Neuronal stem cell (in vitro differentiated cells): ENCODE measurements around the gene PRKCI.

Experiments used
- DNase-seq: peaks from one replicate; pipeline ENCODE4 v3.0.0-alpha.2; 2013; ENCODE audit warnings: low spot score
- H2AFZ ChIP-seq: one replicate; pipeline ENCODE4 v1.6.1; 2013; ENCODE audit warnings: mild to moderate bottlenecking, low read length, inconsistent platforms
- H2AK5ac ChIP-seq: 2 replicates; pipeline ENCODE4 v1.6.1; 2013; ENCODE audit warnings: low read depth, mild to moderate bottlenecking, inconsistent platforms, low read length, moderate library complexity, mixed read lengths
- H2BK120ac ChIP-seq: 2 replicates; pipeline ENCODE4 v1.6.1; 2013; ENCODE audit warnings: low read depth, mild to moderate bottlenecking, inconsistent platforms, low read length, moderate library complexity, mixed read lengths
- H2BK12ac ChIP-seq: one replicate; pipeline ENCODE4 v1.6.1; 2013; ENCODE audit warnings: low read length, inconsistent platforms
- H2BK15ac ChIP-seq: 2 replicates; pipeline ENCODE4 v1.6.1; 2013; ENCODE audit warnings: mild to moderate bottlenecking, low read length, inconsistent platforms, mixed read lengths
- H2BK5ac ChIP-seq: one replicate; pipeline ENCODE4 v1.6.1; 2013; ENCODE audit warnings: inconsistent platforms, mild to moderate bottlenecking, low read length, moderate library complexity
- H3K14ac ChIP-seq: one replicate; pipeline ENCODE4 v1.6.1; 2013; ENCODE audit warnings: low read length, inconsistent platforms
- H3K18ac ChIP-seq: 2 replicates; pipeline ENCODE4 v1.6.1; 2013; ENCODE audit warnings: low read length, inconsistent platforms
- H3K23ac ChIP-seq: 2 replicates; pipeline ENCODE4 v1.6.1; 2013; ENCODE audit warnings: low read depth, mild to moderate bottlenecking, mixed read lengths, low read length, inconsistent platforms; ENCODE audit not compliant: poor library complexity
- H3K27ac ChIP-seq: replicated peaks from 3 replicates; pipeline ENCODE4 v1.5.1; 2013; ENCODE audit warnings: low read length, inconsistent platforms
- H3K27me3 ChIP-seq, 3 experiments: 2 replicates each; pipeline ENCODE4 v1.6.1; 2013; ENCODE audit warnings: low read length in 3 of 3, mild to moderate bottlenecking in 2 of 3, inconsistent platforms in 1 of 3, low read depth in 1 of 3, mixed read lengths in 1 of 3, moderate library complexity in 1 of 3; ENCODE audit not compliant: control insufficient read depth in 3 of 3, insufficient read depth in 3 of 3
- H3K36me3 ChIP-seq, 2 donors: replicated peaks in 1 of 2; 2 replicates each; pipeline ENCODE4 v1.6.1; 2013; ENCODE audit warnings: low read length in 2 of 2; ENCODE audit not compliant: control insufficient read depth in 2 of 2, insufficient read depth in 2 of 2
- H3K4ac ChIP-seq: 2 replicates; pipeline ENCODE4 v1.6.1; 2013; ENCODE audit warnings: inconsistent platforms, mild to moderate bottlenecking, low read length, moderate library complexity
- H3K4me1 ChIP-seq, 2 donors: 1 replicate in 1 of 2; 2 replicates in 1 of 2; pipeline ENCODE4 v1.6.1; 2013; ENCODE audit warnings: low read length in 2 of 2, low read depth in 1 of 2; ENCODE audit not compliant: control insufficient read depth in 2 of 2, insufficient read depth in 1 of 2
- H3K4me2 ChIP-seq: one replicate; pipeline ENCODE4 v1.6.1; 2013; ENCODE audit warnings: mild to moderate bottlenecking, low read length, inconsistent platforms; ENCODE audit not compliant: insufficient read depth, poor library complexity, severe bottlenecking
- H3K4me3 ChIP-seq, 2 donors: 2 replicates each; pipeline ENCODE4 v1.5.1; 2013; ENCODE audit warnings: low read length in 2 of 2, mild to moderate bottlenecking in 2 of 2, inconsistent platforms in 1 of 2, moderate library complexity in 1 of 2
- H3K79me1 ChIP-seq: one replicate; pipeline ENCODE4 v1.6.1; 2013; ENCODE audit warnings: low read depth, mild to moderate bottlenecking, inconsistent platforms, low read length, moderate library complexity
- H3K9ac ChIP-seq: one replicate; pipeline ENCODE4 v1.6.1; 2013; ENCODE audit warnings: mild to moderate bottlenecking, low read depth, low read length, inconsistent platforms; ENCODE audit not compliant: poor library complexity
- H3K9me3 ChIP-seq, 2 donors: replicated peaks in 1 of 2; 2 replicates each; pipeline versions ENCODE3 to v1.6.1; 2013; ENCODE audit warnings: low read length in 2 of 2, mild to moderate bottlenecking in 2 of 2, inconsistent platforms in 1 of 2, low read depth in 1 of 2, mixed read lengths in 1 of 2, moderate library complexity in 1 of 2; ENCODE audit not compliant: control insufficient read depth in 2 of 2, insufficient read depth in 1 of 2
- H4K8ac ChIP-seq: one replicate; pipeline ENCODE4 v1.6.1; 2013; ENCODE audit warnings: low read depth, mild to moderate bottlenecking, inconsistent platforms, low read length, moderate library complexity
- H4K91ac ChIP-seq: one replicate; pipeline ENCODE4 v1.6.1; 2013; ENCODE audit warnings: low read length, low read depth, mild to moderate bottlenecking, inconsistent platforms; ENCODE audit not compliant: poor library complexity
- WGBS, 2 donors: extraction: QIAGEN DNeasy Blood & Tissue Kit; methylation state at CpG; one replicate each; pipeline ENCODE4 v1.1.7; 2013; ENCODE audit warnings: missing lambda C conversion rate in 2 of 2, mixed read lengths in 1 of 2; ENCODE audit not compliant: insufficient read length in 2 of 2, insufficient replicate concordance in 1 of 2; ENCODE audit errors: extremely low coverage in 2 of 2; 5-methylcytosine and 5-hydroxymethylcytosine counted together

Gene PRKCI

GRCh38 chr3:170225166-170225565 lies 2.9 kb downstream of the PRKCI start:
- Histone ChIP-seq H3K36me3 (no peaks in the 10 kb centered on the region), H3K14ac (no peak overlapping the region), H4K8ac (no peak overlapping the region), H3K23ac (no peak overlapping the region), H4K91ac (no peak overlapping the region), H2BK120ac (no peak overlapping the region), H3K4me2 (no peak overlapping the region), H3K27me3 (no peaks in the 10 kb centered on the region), H3K27ac (no peak overlapping the region), H3K9me3 (no peaks in the 10 kb centered on the region), H3K4me1 (peaks cover 0 to 9% of the 10 kb centered on the region in 2 donors), H3K4me3 (no peak overlapping the region), H3K9ac (no peak overlapping the region), H2AK5ac (no peak overlapping the region), H2BK5ac (no peak overlapping the region), H3K79me1 (peaks cover 3% of the 10 kb centered on the region), H2BK12ac (no peak overlapping the region), H3K4ac (no peak overlapping the region), H3K18ac (no peak overlapping the region), H2AFZ (no peak overlapping the region), H2BK15ac (no peak overlapping the region)
- WGBS, 2 donors = no CpG with 5 or more reads among the region's 1 CpG
- DNase-seq = no peak

DNA sequence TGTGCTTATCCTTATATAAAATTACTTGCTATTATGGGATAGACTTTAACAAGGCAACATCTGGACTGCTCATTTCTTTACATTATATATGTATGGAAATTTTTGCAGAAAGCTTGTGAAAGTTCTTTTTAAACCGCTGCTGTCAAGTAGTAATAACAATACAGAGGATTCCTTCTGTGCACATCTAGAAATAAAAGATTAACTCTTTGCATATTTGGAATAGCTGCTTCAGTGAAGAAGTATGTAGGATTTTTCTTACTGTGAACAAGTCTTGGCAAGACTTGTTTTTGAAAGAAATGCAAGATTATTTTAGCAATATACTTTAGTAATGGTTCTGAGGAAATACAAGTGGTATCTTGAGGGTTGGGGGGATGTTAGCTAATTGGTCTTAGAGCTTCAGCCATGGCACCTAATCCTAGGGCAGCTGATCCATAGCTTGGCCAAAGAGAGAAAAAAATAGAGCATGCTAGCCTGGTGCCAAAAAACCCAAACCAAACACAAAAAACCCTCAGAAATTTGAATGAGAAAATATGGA lies 4.3 kb downstream of the PRKCI start:
- Histone ChIP-seq H4K8ac (no peak overlapping the region), H2BK15ac (no peak overlapping the region), H4K91ac (no peak overlapping the region), H3K36me3 (no peaks in the 10 kb centered on the region), H3K9me3 (no peaks in the 10 kb centered on the region), H3K23ac (no peak overlapping the region), H3K14ac (no peak overlapping the region), H3K4me2 (no peak overlapping the region), H3K4me1 (peaks cover 0 to 9% of the 10 kb centered on the region in 2 donors), H2AK5ac (no peak overlapping the region), H3K27me3 (no peaks in the 10 kb centered on the region), H2BK12ac (no peak overlapping the region), H2AFZ (no peak overlapping the region), H3K4me3 (no peak overlapping the region), H3K4ac (no peak overlapping the region), H3K27ac (no peak overlapping the region), H2BK5ac (no peak overlapping the region), H2BK120ac (no peak overlapping the region), H3K18ac (no peak overlapping the region), H3K9ac (no peak overlapping the region), H3K79me1 (peaks cover 3% of the 10 kb centered on the region)
- no CpG with 5 or more reads among the region's 1 CpG for whole genome bisulfite sequencing, 2 donors
- no peak for DNase-seq

DNA sequence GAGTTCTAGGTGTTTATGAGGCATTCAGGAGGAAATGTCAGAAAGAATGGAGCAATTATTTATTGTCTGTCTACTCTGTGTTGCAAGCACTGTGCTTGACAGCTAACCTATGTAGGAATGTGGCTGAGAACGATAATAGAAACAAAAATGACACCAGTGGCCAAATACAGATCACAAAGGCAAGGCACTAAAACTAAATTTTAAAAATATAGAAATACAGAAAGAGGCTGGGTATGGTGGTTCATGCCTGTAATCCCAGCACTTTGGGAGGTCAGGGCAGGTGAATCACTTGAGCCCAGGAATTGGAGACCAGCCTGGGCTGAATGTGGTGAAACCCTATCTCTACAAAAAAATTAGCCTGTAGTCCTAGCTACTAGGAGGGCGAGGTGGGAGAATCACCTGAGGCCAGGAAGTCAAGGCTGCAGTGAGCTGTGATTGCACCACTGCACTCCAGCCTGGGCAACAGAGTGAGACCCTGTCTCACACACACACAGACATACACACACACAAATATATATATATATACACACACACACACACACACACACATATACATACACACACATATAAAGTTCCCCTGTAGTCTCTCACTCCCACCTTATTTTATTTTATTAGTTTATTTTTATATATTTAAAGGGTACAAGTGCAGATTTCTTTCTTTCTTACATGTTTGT lies 6.0 kb downstream of the PRKCI start:
- Histone ChIP-seq H3K4me2 (no peak overlapping the region), H3K18ac (no peak overlapping the region), H3K36me3 (no peaks in the 10 kb centered on the region), H2BK120ac (no peak overlapping the region), H2BK15ac (no peak overlapping the region), H3K4me3 (no peak overlapping the region), H2BK12ac (no peak overlapping the region), H3K9ac (no peak overlapping the region), H3K27me3 (no peaks in the 10 kb centered on the region), H3K4ac (no peak overlapping the region), H3K9me3 (no peaks in the 10 kb centered on the region), H3K4me1 (peaks cover 0 to 9% of the 10 kb centered on the region in 2 donors), H2AFZ (no peak overlapping the region), H2BK5ac (no peak overlapping the region), H2AK5ac (no peak overlapping the region), H4K8ac (no peak overlapping the region), H3K23ac (no peak overlapping the region), H3K14ac (no peak overlapping the region), H3K27ac (no peak overlapping the region), H3K79me1 (peaks cover 2% of the 10 kb centered on the region), H4K91ac (no peak overlapping the region)
- no peak for DNase-seq
- no CpG with 5 or more reads among the region's 2 CpGs for WGBS, 2 donors

- H2BK12ac ChIP-seq = no peak overlapping the region
- no peaks in the 10 kb centered on the region for H3K27me3 ChIP-seq
- no peak overlapping the region for H2AK5ac ChIP-seq
- no peak overlapping the region for H2BK15ac ChIP-seq
- H2AFZ ChIP-seq = no peak overlapping the region
- no CpG with 5 or more reads among the region's 5 CpGs for WGBS, 2 donors
- H3K14ac ChIP-seq = no peak overlapping the region
- no peak overlapping the region for H3K4me2 ChIP-seq
- H3K79me1 ChIP-seq = peaks cover 2% of the 10 kb centered on the region
- no peaks in the 10 kb centered on the region for H3K9me3 ChIP-seq
- H3K4me3 ChIP-seq = no peak overlapping the region
- no peak for DNase-seq
- no peak overlapping the region for H2BK120ac ChIP-seq
- H3K4ac ChIP-seq = no peak overlapping the region
- no peak overlapping the region for H3K18ac ChIP-seq
- H3K27ac ChIP-seq = no peak overlapping the region
- no peaks in the 10 kb centered on the region for H3K4me1 ChIP-seq
- H4K91ac ChIP-seq = no peak overlapping the region
- H4K8ac ChIP-seq = no peak overlapping the region
- H2BK5ac ChIP-seq = no peak overlapping the region
- peaks cover 0 to 22% of the 10 kb centered on the region in 2 donors for H3K36me3 ChIP-seq
- no peak overlapping the region for H3K23ac ChIP-seq
- H3K9ac ChIP-seq = no peak overlapping the region
These were observed 10.0 kb downstream of the PRKCI start for GRCh38 chr3:170232266-170232665.
